ELR (cell line): Measurements from ENCODE around the gene ZNF516.
A peak's percentile ranks its signal among the peaks of the same experiment; 100 is the strongest.

Experiments
- DNase-seq: peaks from one replicate; pipeline ENCODE4 v3.0.0-alpha.2; 2015; ENCODE audit warnings: low read depth

ZNF516 gene

DNA sequence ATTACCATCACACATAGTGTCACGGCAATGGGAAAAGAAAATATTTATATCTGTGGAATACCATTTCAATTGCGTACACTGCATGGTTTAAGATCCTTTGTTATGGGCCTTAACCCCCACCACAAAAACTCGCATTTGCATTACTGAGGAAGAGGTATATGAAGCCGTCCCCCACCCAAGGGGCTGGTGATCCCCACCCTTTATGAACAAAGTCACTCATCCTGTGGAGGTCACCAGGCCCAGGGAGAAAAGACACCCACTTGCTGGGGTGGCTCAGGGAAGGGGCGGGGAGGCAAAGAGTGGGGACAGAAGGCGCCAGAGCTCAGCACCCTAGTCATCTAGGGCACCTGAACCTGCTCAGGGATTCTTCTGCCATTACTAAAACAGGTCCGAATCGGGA lies 133.8 kb downstream of the ZNF516 start:
- no peak for DNase-seq

GRCh38 chr18:76359909-76360308 lies 135.1 kb downstream of the ZNF516 start:
- DNase-seq: no peak

- no peak for DNase-seq
Observed at GRCh38 chr18:76358774-76359173, 136.3 kb downstream of the ZNF516 start.

DNA sequence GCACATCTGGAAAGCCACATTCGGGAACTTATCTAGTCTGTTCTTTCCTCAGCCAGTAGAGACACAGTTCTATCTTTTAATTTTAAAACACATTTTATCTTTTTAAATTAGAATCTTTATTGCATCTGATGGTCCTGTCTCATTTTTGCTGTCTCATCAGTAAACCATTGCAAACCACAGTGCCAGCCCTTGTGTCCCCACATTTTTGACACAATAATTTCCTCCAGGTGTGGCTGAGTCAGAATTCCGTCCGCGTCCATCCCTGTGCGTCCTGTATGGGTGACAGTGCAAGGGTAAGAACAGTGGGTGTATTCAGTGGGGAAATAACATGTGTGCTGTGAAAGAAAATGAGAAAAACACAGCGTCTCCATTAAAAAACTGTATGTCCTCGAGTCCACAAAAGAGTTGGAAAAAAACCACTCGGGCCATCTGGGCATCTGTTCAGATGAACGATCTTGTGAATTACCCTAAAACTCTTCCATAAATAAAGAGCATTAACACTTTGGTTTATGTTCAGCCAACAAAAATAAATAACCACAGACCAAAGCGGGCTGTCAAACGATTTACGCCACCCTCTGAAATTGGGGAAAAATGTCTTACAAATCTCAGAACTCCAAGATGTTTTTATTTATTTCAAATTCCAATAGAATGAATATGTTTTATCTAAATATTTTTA lies 137.3 kb downstream of the ZNF516 start:
- DNase-seq: no peak

DNA sequence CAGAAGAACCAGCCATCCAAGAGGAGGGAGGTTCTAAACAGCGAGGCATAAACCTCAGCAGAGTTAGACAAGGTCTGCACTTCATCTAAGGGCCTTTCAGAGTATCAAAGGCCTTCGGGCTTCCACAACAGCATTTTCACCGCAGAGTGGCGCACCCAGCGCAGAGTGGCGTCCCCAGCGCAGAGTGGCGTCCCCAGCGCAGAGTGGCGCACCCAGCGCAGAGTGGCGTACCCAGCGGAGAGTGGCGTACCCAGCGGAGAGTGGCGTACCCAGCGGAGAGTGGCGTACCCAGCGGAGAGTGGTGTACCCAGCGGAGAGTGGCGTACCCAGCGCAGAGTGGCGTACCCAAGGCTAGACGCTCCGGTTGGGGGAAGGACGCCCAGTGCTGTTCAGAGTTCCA lies 137.9 kb downstream of the ZNF516 start:
- DNase-seq: no peak

GRCh38 chr18:76356666-76357065 lies 138.4 kb downstream of the ZNF516 start:
- DNase-seq: no peak

DNA sequence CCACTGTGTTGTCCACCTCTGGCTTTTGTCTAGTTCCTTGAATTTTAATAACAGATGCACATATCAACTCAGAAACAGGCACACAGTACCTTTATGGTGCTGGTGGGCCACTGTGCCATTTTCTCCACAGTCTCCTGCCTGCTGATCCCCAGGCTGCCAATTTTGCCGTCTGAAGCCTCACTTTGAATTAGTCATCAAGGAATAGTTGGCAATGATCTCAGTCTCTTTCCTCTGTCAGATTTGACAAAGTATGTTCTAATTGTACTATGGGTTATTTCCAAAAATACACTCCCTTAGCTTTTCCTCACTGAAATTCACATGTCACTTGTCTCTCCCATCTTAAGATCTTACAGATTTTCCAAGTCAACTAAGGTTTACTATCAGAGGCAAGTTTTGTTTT lies 140.7 kb downstream of the ZNF516 start:
- peak; percentile 27 for DNase-seq

- no peak for DNase-seq
Observed at GRCh38 chr18:76353500-76353899, 141.5 kb downstream of the ZNF516 start.

DNA sequence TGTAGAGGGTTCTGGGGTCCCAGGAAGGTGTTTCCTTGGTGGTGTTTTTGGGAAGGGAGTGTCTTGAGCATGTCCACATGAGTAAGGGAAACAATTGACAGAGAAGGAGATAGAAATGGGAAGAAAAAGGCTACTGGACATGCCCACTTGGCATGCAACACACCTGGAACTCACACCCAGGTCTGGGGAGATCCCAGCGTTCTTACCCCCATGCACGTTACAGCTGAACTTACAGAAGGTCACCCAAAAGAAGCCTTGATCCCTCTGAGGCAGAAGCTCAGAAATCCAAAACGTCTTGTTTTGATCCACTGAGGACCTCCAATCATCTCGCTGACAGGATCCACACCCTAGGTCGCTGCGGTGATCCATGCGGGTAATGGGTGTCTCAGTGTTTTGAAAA lies 142.0 kb downstream of the ZNF516 start:
- DNase-seq: no peak

DNA sequence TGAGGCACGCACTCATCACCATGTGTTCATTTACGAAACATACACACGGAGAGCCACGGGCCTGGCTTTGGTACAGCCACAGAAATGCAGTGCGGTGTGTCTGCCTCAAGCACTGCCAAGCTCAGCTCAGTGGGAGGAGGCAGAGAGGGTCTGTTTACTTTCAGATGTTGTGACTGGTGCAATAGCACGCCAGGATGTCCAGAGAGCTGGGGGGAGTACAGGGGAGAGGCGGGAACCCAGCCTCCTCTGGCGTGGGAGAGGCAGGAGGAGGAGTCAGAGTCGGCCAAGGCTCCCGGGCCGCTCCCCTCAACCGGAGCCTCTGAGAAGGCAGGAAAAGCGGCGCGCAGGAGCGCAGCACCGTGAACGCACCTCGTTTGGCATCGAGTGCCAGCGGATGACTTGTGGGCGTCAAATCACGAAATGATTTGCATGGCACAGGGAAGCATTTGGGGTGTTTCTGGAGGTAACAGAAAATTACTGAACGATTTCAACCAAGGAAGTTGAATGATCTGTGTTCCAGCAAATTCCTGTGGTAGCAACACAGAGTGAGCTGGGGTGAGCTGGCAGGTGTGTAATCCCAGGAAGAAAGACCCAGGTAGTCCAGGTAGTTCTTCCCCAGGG lies 143.0 kb downstream of the ZNF516 start:
- DNase-seq: peak; percentile 81

- DNase-seq: no peak
Observed at GRCh38 chr18:76350134-76351025, 144.7 kb downstream of the ZNF516 start.

DNA sequence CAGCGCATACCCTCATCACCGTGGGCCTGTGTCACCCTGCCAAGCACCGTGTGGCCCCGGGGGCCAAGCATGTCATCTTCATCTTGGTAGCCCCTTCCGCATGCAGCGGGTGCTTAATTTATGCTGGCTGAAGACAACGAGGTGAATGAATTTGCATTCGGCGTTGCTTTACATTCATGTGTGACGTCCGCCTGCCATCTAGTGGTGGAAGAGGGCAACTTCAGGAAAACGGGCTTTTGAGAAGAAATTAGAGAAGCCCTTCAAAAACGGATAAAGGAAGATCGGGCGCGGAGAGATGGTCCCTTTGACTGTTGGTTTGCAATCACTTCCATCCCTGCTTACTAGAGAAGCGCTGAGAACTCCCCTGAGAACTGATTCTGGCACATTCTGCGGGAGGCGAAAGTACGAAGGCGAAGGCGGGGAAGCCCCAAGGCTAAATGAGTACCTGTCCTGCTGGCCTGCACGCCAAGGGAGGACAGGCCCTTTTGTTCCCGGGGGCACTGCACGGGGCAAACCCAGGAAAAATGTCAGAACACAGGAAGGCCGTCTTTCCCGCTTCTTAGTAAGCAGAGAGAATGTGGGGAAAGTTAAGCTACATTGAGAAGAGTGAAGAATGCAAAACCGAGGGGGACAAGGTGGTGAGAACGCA lies 145.9 kb downstream of the ZNF516 start:
- DNase-seq: peak; percentile 76

DNA sequence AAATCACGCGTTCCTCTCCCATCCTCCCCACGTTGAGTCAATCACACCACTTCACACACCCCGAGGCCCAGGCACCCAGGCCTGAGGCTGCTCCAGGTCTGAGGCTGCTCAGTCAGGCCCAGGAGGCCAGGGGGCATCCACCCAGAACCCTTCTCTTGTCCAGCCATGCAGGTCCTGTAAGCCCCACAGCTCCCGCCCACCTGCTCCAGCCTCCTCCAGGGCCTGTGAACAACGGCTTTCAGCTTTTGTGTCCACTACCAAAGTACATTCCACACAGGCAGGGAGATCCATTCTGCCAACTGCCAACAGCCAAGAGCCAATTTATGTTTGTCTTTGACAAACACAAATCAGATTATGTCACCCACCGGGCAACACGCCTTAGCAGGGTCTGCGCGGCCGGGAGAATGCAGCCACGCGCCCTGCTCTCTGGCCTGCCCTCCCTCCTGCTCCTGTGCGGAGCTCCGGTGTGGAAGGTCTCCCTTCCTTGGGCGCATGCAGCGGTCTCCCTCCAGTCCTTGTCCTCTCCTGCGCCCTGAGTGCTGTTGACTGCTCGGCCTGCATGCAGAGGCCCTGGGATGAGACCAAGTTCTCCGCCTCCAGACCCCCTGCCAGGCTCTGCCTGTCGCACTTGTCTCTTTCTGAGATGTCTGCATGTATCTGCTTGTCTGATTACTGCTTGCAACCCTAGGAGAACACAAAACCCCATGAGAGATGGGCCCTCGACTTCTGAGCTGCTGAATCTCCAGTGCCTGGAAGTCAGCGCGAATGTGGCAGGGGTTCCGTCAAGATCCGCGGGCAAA lies 146.6 kb downstream of the ZNF516 start:
- DNase-seq: no peak

- DNase-seq: no peak
Observed at GRCh38 chr18:76347341-76347740, 147.7 kb downstream of the ZNF516 start.

GRCh38 chr18:76346490-76347130 lies 148.4 kb downstream of the ZNF516 start:
- no peak for DNase-seq

- no peak for DNase-seq
Observed at GRCh38 chr18:76345901-76346300, 149.1 kb downstream of the ZNF516 start.

DNA sequence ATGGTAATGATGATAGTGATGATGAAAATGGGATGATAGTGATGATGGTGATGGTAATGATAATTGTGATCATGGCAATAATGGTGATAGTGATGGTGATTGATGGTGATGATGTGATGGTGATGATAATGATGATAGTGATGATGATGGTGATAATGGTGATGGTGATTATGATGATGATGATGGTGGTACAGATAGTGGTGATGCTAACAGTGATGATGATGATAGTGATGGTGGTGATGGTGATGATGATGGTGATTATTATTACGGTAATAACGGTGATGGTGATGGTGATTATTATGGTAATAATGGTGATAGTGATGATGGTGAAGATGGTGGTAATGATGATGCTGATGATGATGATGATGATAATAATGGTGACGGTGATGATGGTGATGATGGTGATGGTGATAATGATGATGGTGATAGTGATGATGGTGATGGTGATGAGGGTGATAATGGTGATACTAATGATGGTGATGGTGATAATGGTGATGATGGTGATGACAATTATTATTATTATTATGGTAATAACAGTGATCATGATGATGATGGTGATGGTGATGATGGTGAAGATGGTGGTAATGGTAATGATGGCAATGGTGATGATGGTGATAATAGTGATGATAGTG lies 151.0 kb downstream of the ZNF516 start:
- no peak for DNase-seq

DNA sequence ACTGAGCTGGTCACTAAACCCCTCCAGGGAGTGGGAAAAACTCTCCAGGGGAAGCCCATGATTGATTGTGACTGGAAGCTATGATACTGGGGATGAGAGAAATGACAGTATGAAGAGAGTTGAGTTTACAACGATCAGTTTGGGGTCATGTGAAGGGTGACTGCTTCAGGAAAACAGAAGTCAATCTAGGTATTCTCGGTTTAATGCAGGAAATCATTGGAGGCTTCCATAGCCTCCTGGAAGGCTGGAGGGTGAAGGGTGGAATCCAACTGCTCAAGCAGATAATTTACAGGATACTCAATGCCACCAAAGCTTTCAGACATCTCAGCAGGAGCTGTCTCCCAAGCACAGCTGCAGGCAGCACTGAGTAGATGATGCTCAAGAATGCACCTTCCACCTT lies 154.6 kb downstream of the ZNF516 start:
- no peak for DNase-seq

DNA sequence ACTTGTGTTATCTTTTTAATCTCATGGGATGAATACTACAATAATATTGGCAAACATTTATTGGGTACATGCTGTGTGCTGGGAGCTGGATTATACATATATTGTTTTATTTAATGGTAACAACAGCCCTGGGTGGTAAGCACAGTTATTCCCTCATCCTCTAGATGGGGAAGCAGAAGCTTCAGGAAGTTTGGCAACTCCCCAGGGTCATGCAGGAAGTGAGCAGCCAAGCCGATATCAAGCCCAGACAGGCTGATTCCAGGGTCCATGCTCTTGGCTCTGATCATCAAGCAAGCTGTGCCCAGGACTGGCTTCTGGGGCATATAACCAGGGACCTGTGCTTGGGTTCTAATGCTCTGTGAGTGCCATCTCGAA lies 155.8 kb downstream of the ZNF516 start:
- DNase-seq: no peak

GRCh38 chr18:76338619-76339245 lies 156.3 kb downstream of the ZNF516 start:
- DNase-seq: no peak
